Ecto neural progenitor cell (in vitro differentiated cells): Measurements from ENCODE around the gene ETV7.
"Not testable (repeated sequence)": the region's sequence is repeated elsewhere in the genome, so short reads cannot be mapped to it uniquely, and the experiment has no call there.

Source experiments
- DNase-seq: peaks from one replicate; pipeline ENCODE4 v3.0.0-alpha.2; 2018; ENCODE audit warnings: low spot score

ETV7 gene

DNA sequence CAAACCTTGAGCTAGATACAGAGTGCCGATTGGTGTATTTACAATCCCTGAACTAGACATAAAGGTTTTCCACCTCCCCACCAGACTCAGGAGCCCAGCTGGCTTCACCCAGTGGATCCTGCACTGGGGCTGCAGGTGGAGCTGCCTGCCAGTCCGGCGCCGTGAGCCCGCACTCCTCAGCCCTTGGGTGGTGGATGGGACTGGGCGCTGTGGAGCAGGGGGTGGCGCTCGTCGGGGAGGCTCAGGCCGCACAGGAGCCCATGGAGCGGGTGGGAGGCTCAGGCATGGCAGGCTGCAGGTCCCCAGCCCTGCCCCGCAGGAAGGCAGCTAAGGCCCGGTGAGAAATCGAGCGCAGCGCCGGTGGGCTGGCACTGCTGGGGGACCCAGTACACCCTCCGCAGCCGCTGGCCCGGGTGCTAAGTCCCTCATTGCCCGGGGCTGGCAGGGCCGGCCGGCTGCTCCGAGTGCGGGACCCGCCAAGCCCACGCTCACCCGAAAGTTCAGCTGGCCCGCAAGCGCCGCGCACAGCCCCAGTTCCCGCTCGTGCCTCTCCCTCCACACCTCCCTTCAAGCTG lies 23.3 kb downstream of the ETV7 start:
- DNase-seq, result not testable (repeated sequence)

DNA sequence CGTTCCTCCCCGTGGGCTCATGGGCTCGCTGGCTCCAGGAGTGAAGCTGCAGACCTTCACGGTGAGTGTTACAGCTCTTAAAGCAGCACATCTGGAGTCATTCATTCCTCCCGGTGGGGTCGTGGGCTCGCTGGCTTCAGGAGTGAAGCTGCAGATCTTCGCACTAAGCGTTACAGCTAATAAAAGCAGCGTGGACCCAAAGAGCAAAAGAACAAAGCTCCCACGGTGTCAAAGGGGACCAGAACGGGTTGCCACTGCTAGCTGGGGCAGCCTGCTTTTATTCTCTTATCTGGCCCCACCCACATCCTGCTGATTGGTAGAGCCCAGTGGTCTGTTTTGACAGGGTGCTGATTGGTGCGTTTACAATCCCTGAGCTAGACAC lies 24.1 kb downstream of the ETV7 start:
- not testable (repeated sequence) for DNase-seq

DNA sequence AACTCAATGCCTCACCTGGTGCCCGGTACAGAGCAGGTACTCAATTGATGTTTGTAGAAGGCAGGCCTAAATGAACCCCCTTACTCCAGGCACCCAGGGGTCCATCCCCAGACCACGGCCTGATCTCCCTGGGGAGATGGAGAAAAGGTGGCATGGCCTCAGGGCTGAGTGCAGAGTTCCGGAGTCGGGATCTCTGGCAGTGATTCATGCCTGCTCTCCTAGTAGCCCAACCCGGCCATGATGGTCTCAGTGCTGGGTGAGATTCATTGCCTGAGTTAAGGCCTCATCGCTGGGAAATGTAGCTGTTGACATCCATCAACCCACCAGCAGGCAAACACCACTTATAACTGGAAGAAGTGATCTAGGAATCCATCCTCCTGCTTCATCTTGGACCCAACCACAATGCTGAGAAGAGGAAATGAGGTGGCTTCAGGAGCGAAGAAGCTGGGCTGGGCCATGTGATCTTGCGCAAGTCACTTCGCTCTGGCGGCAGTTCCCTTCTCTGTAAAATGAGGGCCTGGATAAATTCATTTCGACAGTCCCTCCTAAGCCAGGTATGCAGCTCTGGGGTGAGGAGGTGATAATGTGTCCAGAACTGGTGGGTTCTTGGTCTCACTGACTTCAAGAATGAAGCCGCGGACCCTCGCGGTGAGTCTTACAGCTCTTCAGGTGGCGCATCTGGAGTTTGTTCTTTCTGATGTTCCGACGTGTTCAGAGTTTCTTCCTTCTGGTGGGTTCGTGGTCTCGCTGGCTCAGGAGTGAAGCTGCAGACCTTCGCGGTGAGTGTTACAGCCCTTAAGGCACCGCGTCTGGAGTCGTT lies 24.7 kb downstream of the ETV7 start:
- DNase-seq, result no peak

DNA sequence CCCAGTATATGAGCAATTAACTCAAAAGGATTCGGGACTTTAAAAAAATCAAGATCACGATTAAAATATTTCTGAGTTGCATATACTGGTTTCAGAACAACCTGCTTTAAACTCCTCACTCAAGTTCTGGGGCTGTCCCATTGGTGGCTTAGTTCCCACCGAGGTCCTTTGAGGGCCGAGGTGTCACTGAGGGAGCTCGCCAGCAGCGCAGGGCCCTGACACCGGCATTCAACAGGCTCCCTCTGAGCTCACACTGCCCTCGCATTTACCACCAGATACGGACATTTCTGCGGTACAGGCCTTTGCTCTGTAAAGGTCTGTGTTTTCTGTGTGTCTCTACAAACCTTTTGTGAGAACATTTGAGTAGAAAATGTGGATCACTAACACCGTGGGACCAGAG lies 26.4 kb downstream of the ETV7 start:
- DNase-seq, result no peak

DNA sequence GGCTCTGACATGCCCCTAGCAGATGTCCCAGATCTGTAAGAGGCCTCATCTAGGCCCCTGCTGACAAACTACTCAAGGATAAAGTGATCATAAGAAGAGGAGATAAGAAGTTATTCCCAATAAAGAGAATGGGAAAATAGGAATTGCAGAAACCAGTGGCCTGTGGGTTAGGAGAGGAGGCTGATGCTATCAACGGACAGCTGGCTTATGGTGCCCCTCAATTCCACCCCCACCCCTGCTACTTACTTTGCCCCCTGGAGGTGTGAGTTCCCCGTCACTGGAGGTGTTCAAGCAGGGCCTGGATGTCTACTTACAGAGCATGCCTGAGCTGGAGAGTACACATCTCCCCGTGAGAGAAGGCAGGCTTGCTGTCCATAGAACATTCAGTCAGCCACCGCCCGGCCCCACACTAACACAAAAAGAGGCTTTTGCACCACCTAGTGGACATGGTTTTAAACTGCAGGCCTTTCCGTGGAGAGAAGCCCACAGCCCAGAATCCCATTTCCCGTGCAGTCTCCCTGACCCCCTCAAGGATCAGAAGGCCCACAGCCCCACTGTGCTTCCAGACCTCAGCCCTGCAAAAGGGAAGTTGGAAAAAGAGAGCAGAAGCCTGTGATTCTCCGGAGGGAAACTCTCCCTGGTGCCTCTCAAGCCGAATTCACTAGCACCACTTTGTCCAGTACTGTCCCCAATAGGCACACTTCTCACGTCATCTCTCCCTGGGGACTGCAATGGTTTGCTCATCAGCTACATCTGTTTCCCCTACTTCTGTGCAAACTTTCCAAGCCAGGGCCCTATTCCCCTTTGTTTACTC lies 27.0 kb downstream of the ETV7 start:
- peak; percentile 87 for DNase-seq

DNA sequence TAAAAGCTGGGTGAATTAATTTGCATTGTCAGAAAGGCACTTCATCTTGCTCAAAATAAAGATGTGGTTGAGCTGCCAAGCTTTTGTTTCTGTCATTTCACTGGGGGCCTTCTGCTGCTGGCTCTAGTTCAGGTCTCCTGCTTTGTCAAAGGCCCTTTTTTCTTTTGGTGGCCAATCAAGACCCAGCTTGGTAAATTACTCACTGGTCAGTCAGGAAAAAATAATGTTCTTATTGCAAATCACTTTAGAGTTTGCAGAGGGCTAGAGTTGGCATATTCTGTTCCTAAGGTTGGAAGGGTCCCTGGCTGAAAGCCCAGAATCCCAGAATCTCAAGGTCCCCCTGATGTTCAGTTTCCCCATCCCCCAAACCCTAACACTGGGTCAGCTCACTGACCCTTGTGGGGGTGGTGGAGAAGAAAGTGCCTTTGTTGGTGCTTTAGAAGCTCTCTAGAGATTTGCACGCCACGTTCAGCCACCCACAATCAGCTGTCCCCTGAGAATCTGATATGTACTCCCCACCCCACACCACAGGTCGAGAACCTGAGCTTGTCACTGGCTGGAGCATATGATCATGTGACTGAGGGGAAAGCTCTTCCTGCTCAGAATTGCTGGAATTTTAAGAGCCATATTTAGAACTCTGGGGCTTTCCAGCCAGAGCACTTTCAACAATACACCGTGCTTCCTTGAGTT lies 29.1 kb downstream of the ETV7 start:
- DNase-seq, result no peak

DNA sequence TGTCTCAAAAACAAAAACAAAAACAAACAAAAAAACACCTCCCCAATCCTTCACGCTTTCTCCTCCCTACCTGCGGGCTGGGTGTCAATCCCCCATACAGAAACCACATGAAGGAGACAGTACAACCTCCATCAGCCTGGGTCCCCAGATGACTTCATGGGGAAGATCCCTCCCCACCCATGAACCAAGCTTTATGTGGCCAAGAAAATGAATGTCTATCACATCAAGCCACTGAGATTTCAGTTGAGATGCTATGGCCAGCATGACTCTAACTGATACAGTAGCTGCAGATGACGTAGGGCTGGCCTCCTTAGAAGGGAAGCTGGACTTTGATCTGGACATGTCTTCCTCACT lies 29.6 kb downstream of the ETV7 start:
- no peak for DNase-seq

DNA sequence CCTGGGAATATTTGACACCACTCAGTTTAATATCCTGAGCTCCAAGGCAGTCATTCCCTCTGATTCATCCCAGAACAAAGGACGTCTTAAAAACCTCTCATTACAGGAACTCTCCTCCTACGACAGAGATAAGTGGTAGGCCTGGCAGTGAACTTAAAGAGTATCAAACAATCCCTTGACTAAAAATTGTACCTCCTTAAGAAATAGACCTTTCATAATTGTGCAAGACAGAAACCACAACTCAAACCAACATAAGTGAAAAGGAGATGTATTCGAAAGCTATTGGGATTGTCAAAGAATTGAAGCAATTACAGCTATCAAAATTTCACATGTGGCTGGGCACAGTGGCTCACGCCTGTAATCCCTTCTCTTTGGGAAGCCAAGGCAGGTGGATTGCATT lies 31.6 kb downstream of the ETV7 start:
- no peak for DNase-seq

DNA sequence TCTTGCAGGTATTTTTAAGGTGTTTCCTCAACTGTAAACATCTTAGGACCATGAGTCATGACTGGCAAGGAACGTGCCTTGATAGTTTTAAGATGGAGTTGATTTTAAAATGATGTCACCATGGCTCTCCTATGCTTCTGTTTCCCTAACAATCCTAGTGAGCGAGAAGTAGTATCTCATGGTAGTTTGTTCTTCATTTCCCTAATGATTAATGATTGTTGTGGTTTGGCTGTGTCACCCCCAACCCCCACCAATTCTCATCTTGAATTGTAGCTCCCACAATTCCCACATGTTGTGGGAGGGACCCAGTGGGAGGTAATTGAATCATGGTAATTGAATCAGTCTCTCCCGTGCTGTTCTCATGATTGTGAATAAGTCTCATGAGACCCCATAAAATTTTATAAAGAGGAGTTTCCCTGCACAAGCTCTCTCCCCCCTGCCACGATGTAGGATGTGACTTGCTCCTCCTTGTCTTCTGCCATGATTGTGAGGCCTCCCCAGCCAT lies 34.0 kb downstream of the ETV7 start:
- no peak for DNase-seq

DNA sequence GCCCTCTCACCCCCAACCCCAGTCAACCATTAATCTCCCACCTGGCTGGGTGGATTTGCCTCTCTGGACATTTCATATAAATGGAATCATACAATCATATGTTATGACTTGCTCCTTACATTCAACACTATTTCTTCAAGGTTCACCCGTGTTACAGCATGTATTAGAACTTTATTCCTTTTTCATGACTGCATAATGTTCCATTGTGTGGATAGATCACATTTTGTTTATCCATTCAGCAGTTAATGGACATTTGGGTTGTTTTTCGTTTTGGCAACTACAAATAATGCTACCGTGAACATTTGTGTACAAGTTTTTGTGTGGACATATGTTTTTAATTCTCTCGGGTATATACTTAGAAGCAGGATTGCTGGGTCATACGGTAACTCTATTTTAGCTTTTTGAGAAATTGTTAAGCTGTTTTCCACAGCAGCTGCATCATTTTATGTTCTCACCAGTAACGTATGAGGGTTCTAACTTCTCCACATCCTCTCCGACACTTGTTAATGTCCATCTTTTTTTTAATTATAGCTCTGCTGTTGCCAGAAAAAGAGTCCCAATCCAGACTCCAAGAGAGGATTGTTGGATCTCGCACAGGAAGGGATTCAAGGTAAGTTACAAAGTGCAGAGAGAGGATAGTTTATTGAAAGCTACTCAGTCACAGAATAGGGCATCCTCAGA lies 34.9 kb downstream of the ETV7 start:
- no peak for DNase-seq

DNA sequence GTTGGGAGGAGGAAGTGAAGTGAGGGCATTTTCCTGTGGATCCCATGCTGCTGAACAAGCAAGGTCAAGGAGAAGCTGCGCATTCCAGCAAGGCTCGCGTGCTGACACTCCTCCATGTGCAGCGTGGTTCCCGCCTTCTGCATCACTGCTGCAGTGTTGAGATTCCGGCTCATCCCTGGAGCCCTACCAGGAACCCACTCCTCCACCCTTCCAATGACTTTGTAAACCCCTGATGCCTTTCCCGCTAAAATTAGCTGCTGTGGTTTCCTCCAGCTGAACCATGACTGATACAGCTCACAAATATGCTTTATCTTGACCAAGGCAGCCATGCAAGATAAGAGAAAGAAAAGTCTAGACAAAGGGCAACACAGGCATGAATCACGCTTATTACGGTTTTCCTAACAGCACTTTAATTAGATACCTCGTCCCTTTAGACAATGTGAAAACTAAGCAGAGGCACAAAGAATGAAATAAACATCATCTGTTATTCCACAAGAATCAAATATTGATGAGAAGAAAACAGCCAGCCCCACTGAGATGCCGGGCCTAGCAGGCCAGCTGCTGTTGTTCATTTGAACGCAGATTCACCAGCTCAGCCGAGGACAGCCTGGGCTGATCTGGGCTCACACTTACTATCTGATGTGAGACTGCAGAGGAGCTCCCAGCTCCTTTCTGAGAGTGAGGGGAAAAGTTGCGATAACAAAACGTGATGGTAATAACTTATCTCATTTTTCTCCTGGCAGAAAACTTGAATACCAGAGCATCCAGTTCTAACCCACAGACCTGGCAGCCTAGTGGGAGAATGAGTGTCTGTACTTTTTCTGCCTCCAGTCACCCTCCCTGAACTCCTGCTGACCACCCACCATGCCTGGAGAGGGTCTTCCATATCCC lies 36.5 kb downstream of the ETV7 start:
- no peak for DNase-seq

DNA sequence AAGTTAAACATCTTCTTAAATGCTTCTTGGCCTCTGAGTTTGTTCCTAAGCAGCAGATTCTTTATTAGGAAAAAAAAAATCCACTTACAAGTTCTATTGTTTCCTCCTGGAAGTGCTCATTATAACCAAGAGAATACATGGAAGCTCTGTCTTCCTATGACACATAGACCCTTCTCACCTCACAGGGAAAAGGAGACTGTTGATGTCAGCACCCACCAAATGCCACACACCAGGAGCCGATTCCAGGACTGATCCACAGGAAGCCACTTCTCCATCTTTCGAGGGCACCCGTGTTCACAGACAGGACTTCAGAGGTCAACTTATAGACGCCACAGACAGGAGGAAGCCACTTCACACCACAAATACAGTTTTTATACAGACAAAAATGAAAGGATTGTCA lies 37.4 kb downstream of the ETV7 start:
- DNase-seq, result no peak

DNA sequence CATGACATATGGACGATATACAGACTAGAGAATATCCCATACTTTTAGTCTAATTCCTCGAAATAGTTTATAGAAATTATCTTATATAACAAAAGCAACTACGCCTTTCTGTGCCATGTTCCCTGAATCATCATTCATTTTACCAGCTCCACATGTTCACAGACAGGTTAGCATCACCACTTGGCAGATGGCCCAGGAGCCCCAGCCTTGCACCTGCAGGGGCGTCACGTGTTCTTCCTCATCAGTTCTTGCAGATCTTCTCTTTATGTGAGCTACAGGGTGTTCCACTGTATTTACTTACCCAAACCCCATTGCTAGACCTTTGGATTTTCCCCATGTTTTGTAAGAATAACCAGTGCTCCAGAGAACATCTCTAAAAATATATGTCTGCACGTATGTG lies 38.2 kb downstream of the ETV7 start:
- no peak for DNase-seq

DNA sequence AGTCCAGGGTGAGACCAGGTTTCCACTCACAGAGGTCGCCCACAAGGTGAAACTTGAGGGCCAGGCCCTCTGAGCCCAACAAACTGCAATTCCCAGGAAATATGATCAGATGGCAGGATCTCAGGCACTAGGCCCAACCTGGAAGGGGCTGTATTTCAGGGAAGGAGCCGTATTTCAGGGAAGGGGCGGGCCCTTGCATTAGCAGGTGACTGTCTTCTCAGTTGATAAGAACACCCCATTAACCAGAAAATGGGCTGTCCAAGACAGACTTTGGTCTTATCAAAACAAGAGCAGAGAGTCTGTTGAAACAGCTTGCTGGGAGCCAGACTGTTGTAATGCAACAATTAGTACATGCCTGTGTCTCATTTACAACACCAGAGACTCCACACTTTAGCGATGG lies 39.8 kb downstream of the ETV7 start:
- DNase-seq, result no peak

DNA sequence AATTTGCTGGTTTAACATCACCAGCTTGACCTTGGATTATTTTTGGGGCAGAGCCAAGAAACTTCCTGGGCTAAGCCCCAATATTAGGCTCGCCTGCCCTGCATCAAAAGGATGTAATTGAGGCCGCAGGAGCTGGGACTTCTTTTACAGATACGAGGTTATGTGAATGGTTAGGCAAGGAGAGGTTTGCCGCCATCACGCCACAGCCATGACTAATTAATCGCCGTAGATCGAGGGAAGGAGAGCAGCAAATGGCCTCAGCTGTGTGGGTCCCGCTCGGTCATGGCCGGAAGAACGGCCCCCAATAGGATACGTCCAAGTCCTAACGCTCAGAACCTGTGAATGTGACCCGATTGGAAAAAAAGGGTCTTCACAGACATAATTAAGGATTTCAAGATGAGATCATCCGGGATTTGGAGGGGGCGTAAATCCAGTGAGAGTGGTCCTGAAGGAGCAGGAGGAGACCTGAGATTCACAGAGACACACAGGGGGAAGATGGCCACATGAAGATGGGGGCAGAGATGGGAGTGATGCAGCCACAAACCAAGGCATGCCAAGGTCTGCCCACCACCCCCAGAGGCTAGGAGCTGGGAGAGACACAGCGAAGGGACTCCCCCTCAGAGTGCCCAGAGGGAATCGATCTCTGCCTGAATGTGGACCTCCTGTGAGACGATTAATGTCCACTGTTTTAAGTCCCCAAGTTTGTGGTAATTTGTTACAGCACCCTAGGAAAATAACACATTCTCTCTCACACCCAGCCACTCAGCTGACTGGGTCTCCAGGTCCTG lies 40.8 kb downstream of the ETV7 start:
- no peak for DNase-seq

DNA sequence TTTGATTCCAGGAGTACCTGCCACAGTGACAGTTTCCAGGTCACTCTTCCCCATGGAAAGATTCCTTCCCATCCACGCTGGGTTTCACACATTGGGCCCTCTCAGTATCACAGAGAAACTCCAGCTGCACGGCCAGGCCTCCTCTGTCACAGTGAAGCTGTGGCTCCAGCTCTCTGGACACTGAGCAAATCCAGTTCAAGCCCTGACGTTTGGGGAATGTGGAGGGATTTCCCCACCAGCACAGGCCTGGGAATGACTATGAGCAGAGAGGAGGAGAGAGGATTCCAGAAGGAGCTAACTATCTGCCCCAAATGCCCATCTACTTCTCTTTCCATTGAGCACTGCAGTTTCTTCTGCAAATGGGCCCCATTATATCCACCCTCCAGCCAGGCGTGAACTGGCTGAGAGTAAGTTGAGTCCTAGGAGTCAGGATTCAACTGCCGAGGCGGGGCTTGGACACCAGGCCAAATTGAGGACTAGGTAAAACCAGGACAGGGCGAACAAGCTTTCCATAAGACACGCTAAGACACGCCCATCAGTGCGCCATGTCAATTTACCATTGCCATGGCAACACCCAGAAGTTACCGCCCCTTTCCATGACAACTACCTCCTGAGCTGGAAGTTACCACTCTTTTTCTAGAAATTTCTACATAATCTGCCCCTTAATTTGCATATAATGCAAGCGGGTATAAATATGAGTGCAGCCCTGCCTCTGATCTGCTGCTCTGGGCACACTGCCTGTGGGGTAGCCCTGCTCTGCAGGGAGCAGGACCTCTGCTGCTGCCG lies 41.6 kb downstream of the ETV7 start:
- no peak for DNase-seq

DNA sequence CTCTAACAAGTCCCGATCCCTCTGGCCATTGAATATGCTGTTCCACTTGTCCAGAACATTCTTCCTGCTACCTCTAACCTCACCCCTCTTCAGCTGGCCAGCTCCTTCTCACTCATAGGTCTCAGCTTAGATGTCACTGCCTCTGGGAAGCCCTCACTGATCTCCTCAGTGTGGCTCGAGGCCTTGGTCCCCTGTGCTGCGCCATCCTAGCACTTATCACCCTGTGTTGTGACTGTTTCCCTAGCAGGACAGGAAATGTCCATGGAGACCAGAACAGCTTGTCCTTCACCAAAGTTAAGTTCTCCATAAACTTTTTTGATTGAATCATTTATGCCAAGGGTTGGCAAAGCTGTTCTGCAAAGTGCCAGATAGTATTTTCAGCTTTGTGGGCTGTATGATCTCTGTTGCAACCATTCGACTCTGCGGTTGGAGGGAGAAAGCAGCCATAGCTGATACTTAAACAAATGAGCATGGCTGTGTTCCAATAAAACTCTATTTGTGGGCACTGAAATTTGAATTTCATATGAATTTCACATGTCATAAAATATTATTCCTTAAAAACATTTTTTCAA lies 44.3 kb downstream of the ETV7 start:
- no peak for DNase-seq

DNA sequence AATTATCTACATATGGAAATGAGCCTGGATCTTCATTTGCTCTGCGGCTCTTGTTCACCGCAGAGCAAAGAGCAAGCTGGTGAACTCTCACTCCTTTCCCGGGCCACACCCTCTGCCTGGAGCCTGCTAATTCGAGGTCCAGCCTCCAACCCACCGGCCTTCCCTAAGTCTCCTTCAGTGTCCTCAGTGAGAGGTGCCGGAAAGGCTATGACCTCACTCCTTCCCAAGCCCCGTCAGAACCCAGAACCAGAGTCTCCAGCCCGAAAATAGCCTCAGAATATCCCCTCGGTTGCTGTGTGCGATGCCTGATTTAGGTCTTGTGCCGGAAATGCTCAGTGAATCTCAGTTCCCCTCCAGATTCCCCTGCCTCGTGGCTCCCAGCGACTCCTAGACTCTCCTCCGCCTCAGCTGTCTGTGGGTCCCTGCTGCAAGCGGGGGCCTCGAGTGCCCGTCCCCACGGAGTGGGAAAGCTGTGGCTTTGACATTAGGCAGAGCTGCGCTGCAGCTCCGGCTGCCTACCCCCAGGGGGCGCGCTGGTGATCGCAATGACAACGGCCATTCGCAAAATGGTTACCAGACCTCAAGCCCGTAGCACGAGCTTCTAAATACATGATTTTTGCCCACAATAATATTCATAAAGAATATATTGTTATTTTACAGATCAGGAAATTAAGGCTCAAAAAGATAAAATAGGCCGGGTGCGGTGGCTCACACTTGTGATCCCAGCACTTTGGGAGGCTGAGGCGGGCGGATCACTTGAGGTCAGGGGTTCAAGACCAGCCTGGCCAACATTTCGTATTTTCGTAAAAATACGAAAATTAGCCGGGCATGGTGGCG lies 46.6 kb downstream of the ETV7 start:
- peak; percentile 84 for DNase-seq
